Measurements from ENCODE around the gene ATG9B. TPM values are rescaled to one million over a fixed set of nuclear protein-coding genes. Genes with fewer than 3 reads are reported as not detected.
A peak's percentile ranks its signal among the peaks of the same experiment; 100 is the strongest.

The ATG9B gene
- total and polyA plus RNA-seq, 7 donors = 0.12 to 0.18 (median 0.18) TPM; not detected in 4

DNA sequence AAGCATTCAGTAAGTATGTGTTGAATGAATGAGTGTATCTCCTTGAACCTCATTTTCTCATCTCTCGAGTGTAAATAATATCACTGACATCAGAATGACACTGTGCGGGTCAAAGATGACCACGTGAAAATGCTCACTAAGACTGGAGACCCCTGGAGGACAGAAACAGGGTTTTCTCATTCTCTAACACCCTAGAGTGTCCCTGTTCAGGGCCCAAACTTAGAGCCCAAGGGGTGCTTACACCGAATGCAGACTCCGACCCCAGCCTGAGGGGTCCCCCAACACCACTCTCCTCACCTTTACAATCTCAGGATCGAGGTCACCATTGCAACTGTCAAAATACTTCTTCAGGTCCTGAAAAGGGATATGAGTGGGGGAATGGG is 32.0 kb upstream of the ATG9B start:
- H3K36me3 ChIP-seq (ENCODE audit: insufficient read depth in 1 of 2, low read depth in 1 of 2) = no peaks in the 10 kb centered on the region
- H3K4me1 ChIP-seq = peaks cover 24% of the 10 kb centered on the region
- H3K4me3 ChIP-seq = no peak overlapping the region
- WGBS, 3 donors = 82 to 90% (median 87%) methylated on average over 6 of the region's 6 CpGs
- TF ChIP-seq, protein P1, sequence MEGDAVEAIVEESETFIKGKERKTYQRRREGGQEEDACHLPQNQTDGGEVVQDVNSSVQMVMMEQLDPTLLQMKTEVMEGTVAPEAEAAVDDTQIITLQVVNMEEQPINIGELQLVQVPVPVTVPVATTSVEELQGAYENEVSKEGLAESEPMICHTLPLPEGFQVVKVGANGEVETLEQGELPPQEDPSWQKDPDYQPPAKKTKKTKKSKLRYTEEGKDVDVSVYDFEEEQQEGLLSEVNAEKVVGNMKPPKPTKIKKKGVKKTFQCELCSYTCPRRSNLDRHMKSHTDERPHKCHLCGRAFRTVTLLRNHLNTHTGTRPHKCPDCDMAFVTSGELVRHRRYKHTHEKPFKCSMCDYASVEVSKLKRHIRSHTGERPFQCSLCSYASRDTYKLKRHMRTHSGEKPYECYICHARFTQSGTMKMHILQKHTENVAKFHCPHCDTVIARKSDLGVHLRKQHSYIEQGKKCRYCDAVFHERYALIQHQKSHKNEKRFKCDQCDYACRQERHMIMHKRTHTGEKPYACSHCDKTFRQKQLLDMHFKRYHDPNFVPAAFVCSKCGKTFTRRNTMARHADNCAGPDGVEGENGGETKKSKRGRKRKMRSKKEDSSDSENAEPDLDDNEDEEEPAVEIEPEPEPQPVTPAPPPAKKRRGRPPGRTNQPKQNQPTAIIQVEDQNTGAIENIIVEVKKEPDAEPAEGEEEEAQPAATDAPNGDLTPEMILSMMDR (IDR thresholded peaks at IDR 0.05) = no peak
- intact Hi-C loops (cut with DNase I) = no loop called here
- no peaks in the 10 kb centered on the region for H3K9me3 ChIP-seq
- peaks cover 0 to 2% (median 0%) of the 10 kb centered on the region in 3 donors for H3K27me3 ChIP-seq (ENCODE audit: insufficient read depth in 3 of 3, low read length in 2 of 3)
- H3K27ac ChIP-seq = no peak overlapping the region
- ATAC-seq = no peak
- DNase-seq = no peak

DNA sequence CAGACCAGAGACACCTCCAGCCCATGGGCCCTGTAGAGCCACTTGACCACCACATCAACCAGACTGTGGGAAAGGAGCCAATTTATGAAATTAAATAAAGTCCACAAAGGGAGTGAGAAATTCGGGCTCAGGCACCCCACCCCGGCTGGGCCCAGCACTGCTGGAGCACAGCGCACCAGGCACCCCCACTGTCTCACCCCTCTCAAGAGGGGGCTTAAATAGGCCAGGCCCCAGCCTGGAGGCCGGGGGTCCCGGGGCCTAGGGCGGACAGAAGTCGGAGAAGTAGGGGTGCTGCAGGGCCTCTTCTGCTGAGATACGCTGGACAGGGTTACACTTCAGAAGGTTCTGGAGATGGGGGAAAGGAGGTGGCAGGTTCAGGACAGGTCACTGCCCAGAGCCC is 29.5 kb upstream of the ATG9B start:
- no peaks in the 10 kb centered on the region for H3K9me3 ChIP-seq
- no peak overlapping the region for H3K27ac ChIP-seq
- peaks cover 0 to 2% (median 0%) of the 10 kb centered on the region in 3 donors for H3K27me3 ChIP-seq (ENCODE audit: insufficient read depth in 3 of 3, low read length in 2 of 3)
- intact Hi-C loops (cut with DNase I) = no loop called here
- TF ChIP-seq, protein P1 (IDR thresholded peaks at IDR 0.05) = no peak
- no peak for ATAC-seq
- H3K36me3 ChIP-seq (ENCODE audit: insufficient read depth in 1 of 2, low read depth in 1 of 2) = no peaks in the 10 kb centered on the region
- 89 to 94% (median 91%) methylated on average over 8 of the region's 8 CpGs for WGBS, 3 donors
- H3K4me3 ChIP-seq = no peak overlapping the region
- no peak for DNase-seq
- peaks cover 13% of the 10 kb centered on the region for H3K4me1 ChIP-seq

GRCh38 chr7:151053096-151053495 is 28.8 kb upstream of the ATG9B start:
- Histone ChIP-seq H3K27me3 (ENCODE audit: insufficient read depth in 3 of 3, low read length in 2 of 3) (peaks cover 0 to 2% (median 0%) of the 10 kb centered on the region in 3 donors), H3K4me3 (no peak overlapping the region), H3K4me1 (peaks cover 9% of the 10 kb centered on the region), H3K36me3 (ENCODE audit: insufficient read depth in 1 of 2, low read depth in 1 of 2) (no peaks in the 10 kb centered on the region), H3K27ac (no peak overlapping the region), H3K9me3 (no peaks in the 10 kb centered on the region)
- intact Hi-C loops (cut with DNase I) = no loop called here
- ATAC-seq = no peak
- DNase-seq = no peak
- TF ChIP-seq, protein P1 (IDR thresholded peaks at IDR 0.05) = no peak
- WGBS, 3 donors = 71 to 80% (median 78%) methylated on average over 4 of the region's 4 CpGs

- peaks cover 0 to 6% of the 10 kb centered on the region in 2 donors for H3K36me3 ChIP-seq (ENCODE audit: insufficient read depth in 1 of 2, low read depth in 1 of 2)
- H3K4me1 ChIP-seq = no peaks in the 10 kb centered on the region
- intact Hi-C loops (cut with DNase I) = no loop called here
- peaks cover 0 to 2% (median 0%) of the 10 kb centered on the region in 3 donors for H3K27me3 ChIP-seq (ENCODE audit: insufficient read depth in 3 of 3, low read length in 2 of 3)
- WGBS, 3 donors = 1 to 4% (median 3%) methylated on average over 45 to 50 of the region's 50 CpGs
- DNase-seq = peak; percentile 60 to 82
- peak; percentile 63 to 74 (median 72) for ATAC-seq
- TF ChIP-seq, protein P1 (IDR thresholded peaks at IDR 0.05) = no peak
- no peak overlapping the region for H3K27ac ChIP-seq
- peak overlapping the region; percentile 22 for H3K4me3 ChIP-seq
- H3K9me3 ChIP-seq = no peaks in the 10 kb centered on the region
Observed at GRCh38 chr7:151051108-151051507, 26.8 kb upstream of the ATG9B start.

- H3K4me3 ChIP-seq = no peak overlapping the region
- H3K27me3 ChIP-seq (ENCODE audit: insufficient read depth in 3 of 3, low read length in 2 of 3) = peaks cover 0 to 2% (median 0%) of the 10 kb centered on the region in 3 donors
- no peak overlapping the region for H3K27ac ChIP-seq
- intact Hi-C loops (cut with DNase I) = no loop called here
- no peaks in the 10 kb centered on the region for H3K9me3 ChIP-seq
- TF ChIP-seq, protein P1 (IDR thresholded peaks at IDR 0.05) = no peak
- DNase-seq = no peak
- H3K4me1 ChIP-seq = no peaks in the 10 kb centered on the region
- no peak for ATAC-seq
- peaks cover 0 to 23% of the 10 kb centered on the region in 2 donors for H3K36me3 ChIP-seq (ENCODE audit: insufficient read depth in 1 of 2, low read depth in 1 of 2)
- WGBS, 3 donors = 83 to 87% (median 86%) methylated on average over 33 to 38 of the region's 38 CpGs
Observed at GRCh38 chr7:151048911-151049463, 24.7 kb upstream of the ATG9B start.
